HepG2 (cell line): ENCODE data around the gene MRPL38. TPM values are rescaled to one million over a fixed set of nuclear protein-coding genes. Genes with fewer than 3 reads are reported as not detected.
A peak's percentile ranks its signal among the peaks of the same experiment; 100 is the strongest.

Experiments used
- ARNT2 ChIP-seq: sonication (generic); formaldehyde crosslinking; IDR thresholded peaks from 2 replicates; pipeline ENCODE4 v1.8.0; 2022; ENCODE audit warnings: mild to moderate bottlenecking, low read depth, missing genetic modification reagents, moderate library complexity
- CBX5 ChIP-seq: sonication (generic); formaldehyde crosslinking; IDR thresholded peaks from 2 replicates; pipeline ENCODE4 v1.4.0; 2020; ENCODE audit warnings: missing genetic modification reagents, borderline replicate concordance
- CENPT ChIP-seq: sonication (generic); formaldehyde crosslinking; IDR thresholded peaks from 2 replicates; pipeline ENCODE4 v1.8.0; 2022; ENCODE audit warnings: low read depth, mild to moderate bottlenecking, moderate library complexity, missing genetic modification reagents
- EP300 ChIP-seq, 3 experiments: sonication (generic) in 1 of 3; formaldehyde crosslinking in 1 of 3; IDR thresholded peaks; 2 replicates each; pipeline versions ENCODE4 v1.5.1 to v1.6.1; 2011 to 2020; ENCODE audit warnings: low read depth in 2 of 3, low read length in 2 of 3, borderline replicate concordance in 1 of 3, improper control_type of control experiment in 1 of 3, mild to moderate bottlenecking in 1 of 3, missing genetic modification reagents in 1 of 3, moderate library complexity in 1 of 3
- NBN ChIP-seq: fragments of 450-650 bp; conservative IDR thresholded peaks from 2 replicates; pipeline ENCODE4 v1.6.1; 2017
- SP5 ChIP-seq: IDR thresholded peaks from 2 replicates; pipeline ENCODE4 v1.6.1; 2016; ENCODE audit warnings: low read depth, borderline replicate concordance
- ZBTB8A ChIP-seq: sonication (generic); formaldehyde crosslinking; IDR thresholded peaks from 2 replicates; pipeline ENCODE4 v1.4.0; 2020; ENCODE audit warnings: mild to moderate bottlenecking, low read depth, missing genetic modification reagents, borderline replicate concordance
- ZKSCAN5 ChIP-seq: sonication (generic); formaldehyde crosslinking; IDR thresholded peaks from 2 replicates; pipeline ENCODE4 v1.5.1; 2020; ENCODE audit warnings: mild to moderate bottlenecking, missing genetic modification reagents
- ZNF225 ChIP-seq: sonication (generic); formaldehyde crosslinking; IDR thresholded peaks from 2 replicates; pipeline ENCODE4 v1.4.0; 2020; ENCODE audit warnings: mild to moderate bottlenecking, missing genetic modification reagents
- ZNF547 ChIP-seq: sonication (generic); formaldehyde crosslinking; IDR thresholded peaks from 2 replicates; pipeline ENCODE4 v1.5.1; 2020; ENCODE audit warnings: mild to moderate bottlenecking, missing genetic modification reagents
- ZNF747 ChIP-seq: sonication (generic); formaldehyde crosslinking; IDR thresholded peaks from 2 replicates; pipeline ENCODE4 v1.8.1; 2023; ENCODE audit warnings: missing genetic modification reagents, mild to moderate bottlenecking, borderline replicate concordance
- polyA plus RNA-seq, 8 experiments: library from polyadenylated mRNA; depleted of rRNA in 3 of 8; stranded (reverse) in 7 of 8; unstranded in 1 of 8; fragments of >200 nt; fragmentation: Illumina TruSeq in 4 of 8; extraction: Trizol in 4 of 8; gene quantifications; 2 replicates each; pipeline versions ENCODE4 v1.2.1 to v1.2.3, GENCODE V29; 2011 to 2016; ENCODE audit warnings: low read depth in 4 of 8, missing spikeins in 1 of 8, mixed read lengths in 1 of 8; ENCODE audit not compliant: insufficient read depth in 1 of 8
- total RNA-seq, 5 experiments: library from RNA; depleted of rRNA; stranded (reverse); fragments of >200 nt; fragmentation: Illumina TruSeq; extraction: Trizol; gene quantifications; 2 replicates each; pipeline ENCODE4 v1.2.3, GENCODE V29; 2016; ENCODE audit warnings: low read depth in 1 of 5
- TF ChIP-seq, protein P1 (sequence below): sonication (generic); formaldehyde crosslinking; IDR thresholded peaks from 2 replicates; pipeline ENCODE4 v1.4.0; 2020; ENCODE audit warnings: missing genetic modification reagents, mild to moderate bottlenecking, borderline replicate concordance
- TF ChIP-seq, protein P2 (sequence below): sonication (generic); formaldehyde crosslinking; IDR thresholded peaks from 2 replicates; pipeline ENCODE4 v1.5.1; 2020; ENCODE audit warnings: mild to moderate bottlenecking, missing genetic modification reagents, moderate library complexity
- TF ChIP-seq, protein P3 (sequence below): sonication (generic); formaldehyde crosslinking; IDR thresholded peaks from 2 replicates; pipeline ENCODE4 v1.4.0; 2020; ENCODE audit warnings: missing genetic modification reagents, borderline replicate concordance

The MRPL38 gene
- total and polyA plus RNA-seq, 2 of the 13 experiments (the other 11 are each of a cell fraction or from before 2014, with no cell fraction given) = 83.7 to 125 TPM

DNA sequence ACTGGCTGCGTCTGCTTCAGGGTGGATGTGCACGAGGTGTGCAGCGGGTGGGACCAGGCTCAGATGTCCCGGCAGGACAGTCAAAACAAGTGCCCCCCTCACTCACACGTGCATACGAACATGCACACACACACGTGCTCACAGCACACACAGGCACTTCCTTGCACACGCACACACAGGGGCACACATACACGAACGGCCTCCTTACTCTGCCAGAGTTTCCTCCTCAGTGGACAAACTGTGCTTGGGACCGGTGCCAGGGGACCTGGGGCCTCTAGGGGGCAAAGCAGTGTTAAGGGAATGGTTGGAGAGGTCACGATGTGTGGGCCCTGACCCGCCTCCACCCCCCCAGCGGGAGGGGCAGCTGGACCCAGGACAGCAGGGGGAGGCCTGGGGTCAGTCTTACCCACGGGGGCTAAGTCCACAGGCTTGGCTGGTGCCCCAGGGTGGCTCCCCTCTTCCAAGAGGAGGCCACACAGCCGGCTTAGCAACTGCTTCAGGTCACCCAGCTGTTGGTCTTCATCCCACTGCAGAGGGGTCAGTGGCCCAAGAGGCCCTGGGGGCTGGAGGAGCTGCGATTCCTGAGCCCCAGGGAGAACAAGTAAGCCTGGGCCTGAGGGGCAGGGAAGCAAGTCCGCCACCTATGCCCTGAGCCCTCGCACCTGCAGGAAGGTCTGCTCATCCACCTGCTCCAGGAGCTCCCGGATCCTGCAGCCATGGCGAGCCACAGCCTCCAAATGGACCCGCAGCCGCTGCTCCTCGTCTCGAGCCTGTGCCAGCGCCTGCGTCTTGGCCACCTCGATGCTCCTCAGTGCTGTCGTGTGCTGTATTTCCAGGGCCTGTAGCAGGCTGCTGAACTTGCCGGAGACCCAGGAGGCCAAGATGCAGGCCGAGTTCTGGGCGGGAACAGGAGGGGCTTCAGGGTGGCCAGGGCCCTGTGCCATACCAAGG, 12.8 kb downstream of the MRPL38 start (continued):
- TF ChIP-seq CBX5 (CRISPR knock-in tag) (no peak), ZNF547 (CRISPR knock-in tag) (peak; percentile 63), NBN (no peak), ARNT2 (CRISPR knock-in tag) (peak; percentile 50; the same call in 1 of the 2 replicates), ZNF747 (CRISPR knock-in tag) (peak; percentile 14; the same call in 1 of the 2 replicates), CENPT (CRISPR knock-in tag) (peak; percentile 62), ZNF225 (0 out of 2 replicates have a peak, but pooled peaks have one; percentile 19), SP5 (peak; percentile 91), ZBTB8A (no peak), ZKSCAN5 (CRISPR knock-in tag) (no peak), EP300 (IDR thresholded peaks at IDR 0.05; ENCODE audit: low read depth in 2 of 2, low read length in 2 of 2) (peak in 1 of 2 experiments; percentile 50; a peak in 1 of 4 replicates), EP300 (CRISPR knock-in tag; IDR thresholded peaks at IDR 0.05; ENCODE audit: borderline replicate concordance) (no peak; the same call in 1 of the 2 replicates)
- TF ChIP-seq, protein P1, sequence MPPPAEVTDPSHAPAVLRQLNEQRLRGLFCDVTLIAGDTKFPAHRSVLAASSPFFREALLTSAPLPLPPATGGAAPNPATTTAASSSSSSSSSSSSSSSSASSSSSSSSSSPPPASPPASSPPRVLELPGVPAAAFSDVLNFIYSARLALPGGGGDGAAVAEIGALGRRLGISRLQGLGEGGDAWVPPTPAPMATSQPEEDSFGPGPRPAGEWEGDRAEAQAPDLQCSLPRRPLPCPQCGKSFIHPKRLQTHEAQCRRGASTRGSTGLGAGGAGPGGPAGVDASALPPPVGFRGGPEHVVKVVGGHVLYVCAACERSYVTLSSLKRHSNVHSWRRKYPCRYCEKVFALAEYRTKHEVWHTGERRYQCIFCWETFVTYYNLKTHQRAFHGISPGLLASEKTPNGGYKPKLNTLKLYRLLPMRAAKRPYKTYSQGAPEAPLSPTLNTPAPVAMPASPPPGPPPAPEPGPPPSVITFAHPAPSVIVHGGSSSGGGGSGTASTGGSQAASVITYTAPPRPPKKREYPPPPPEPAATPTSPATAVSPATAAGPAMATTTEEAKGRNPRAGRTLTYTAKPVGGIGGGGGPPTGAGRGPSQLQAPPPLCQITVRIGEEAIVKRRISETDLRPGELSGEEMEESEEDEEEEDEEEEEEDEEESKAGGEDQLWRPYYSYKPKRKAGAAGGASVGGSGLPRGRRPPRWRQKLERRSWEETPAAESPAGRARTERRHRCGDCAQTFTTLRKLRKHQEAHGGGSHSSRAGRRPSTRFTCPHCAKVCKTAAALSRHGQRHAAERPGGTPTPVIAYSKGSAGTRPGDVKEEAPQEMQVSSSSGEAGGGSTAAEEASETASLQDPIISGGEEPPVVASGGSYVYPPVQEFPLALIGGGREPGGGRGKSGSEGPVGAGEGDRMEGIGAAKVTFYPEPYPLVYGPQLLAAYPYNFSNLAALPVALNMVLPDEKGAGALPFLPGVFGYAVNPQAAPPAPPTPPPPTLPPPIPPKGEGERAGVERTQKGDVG (CRISPR knock-in tag) = peak; percentile 97; the same call in 1 of the 2 replicates
- TF ChIP-seq, protein P2, sequence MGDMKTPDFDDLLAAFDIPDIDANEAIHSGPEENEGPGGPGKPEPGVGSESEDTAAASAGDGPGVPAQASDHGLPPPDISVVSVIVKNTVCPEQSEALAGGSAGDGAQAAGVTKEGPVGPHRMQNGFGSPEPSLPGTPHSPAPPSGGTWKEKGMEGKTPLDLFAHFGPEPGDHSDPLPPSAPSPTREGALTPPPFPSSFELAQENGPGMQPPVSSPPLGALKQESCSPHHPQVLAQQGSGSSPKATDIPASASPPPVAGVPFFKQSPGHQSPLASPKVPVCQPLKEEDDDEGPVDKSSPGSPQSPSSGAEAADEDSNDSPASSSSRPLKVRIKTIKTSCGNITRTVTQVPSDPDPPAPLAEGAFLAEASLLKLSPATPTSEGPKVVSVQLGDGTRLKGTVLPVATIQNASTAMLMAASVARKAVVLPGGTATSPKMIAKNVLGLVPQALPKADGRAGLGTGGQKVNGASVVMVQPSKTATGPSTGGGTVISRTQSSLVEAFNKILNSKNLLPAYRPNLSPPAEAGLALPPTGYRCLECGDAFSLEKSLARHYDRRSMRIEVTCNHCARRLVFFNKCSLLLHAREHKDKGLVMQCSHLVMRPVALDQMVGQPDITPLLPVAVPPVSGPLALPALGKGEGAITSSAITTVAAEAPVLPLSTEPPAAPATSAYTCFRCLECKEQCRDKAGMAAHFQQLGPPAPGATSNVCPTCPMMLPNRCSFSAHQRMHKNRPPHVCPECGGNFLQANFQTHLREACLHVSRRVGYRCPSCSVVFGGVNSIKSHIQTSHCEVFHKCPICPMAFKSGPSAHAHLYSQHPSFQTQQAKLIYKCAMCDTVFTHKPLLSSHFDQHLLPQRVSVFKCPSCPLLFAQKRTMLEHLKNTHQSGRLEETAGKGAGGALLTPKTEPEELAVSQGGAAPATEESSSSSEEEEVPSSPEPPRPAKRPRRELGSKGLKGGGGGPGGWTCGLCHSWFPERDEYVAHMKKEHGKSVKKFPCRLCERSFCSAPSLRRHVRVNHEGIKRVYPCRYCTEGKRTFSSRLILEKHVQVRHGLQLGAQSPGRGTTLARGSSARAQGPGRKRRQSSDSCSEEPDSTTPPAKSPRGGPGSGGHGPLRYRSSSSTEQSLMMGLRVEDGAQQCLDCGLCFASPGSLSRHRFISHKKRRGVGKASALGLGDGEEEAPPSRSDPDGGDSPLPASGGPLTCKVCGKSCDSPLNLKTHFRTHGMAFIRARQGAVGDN (CRISPR knock-in tag) = peak; percentile 82
- TF ChIP-seq, protein P3, sequence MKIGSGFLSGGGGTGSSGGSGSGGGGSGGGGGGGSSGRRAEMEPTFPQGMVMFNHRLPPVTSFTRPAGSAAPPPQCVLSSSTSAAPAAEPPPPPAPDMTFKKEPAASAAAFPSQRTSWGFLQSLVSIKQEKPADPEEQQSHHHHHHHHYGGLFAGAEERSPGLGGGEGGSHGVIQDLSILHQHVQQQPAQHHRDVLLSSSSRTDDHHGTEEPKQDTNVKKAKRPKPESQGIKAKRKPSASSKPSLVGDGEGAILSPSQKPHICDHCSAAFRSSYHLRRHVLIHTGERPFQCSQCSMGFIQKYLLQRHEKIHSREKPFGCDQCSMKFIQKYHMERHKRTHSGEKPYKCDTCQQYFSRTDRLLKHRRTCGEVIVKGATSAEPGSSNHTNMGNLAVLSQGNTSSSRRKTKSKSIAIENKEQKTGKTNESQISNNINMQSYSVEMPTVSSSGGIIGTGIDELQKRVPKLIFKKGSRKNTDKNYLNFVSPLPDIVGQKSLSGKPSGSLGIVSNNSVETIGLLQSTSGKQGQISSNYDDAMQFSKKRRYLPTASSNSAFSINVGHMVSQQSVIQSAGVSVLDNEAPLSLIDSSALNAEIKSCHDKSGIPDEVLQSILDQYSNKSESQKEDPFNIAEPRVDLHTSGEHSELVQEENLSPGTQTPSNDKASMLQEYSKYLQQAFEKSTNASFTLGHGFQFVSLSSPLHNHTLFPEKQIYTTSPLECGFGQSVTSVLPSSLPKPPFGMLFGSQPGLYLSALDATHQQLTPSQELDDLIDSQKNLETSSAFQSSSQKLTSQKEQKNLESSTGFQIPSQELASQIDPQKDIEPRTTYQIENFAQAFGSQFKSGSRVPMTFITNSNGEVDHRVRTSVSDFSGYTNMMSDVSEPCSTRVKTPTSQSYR (CRISPR knock-in tag) = peak; percentile 72; the same call in 1 of the 2 replicates
